ENCODE measurements around the gene INO80.
"Not testable (repeated sequence)": the region's sequence is repeated elsewhere in the genome, so short reads cannot be mapped to it uniquely, and the experiment has no call there.

The INO80 gene

DNA sequence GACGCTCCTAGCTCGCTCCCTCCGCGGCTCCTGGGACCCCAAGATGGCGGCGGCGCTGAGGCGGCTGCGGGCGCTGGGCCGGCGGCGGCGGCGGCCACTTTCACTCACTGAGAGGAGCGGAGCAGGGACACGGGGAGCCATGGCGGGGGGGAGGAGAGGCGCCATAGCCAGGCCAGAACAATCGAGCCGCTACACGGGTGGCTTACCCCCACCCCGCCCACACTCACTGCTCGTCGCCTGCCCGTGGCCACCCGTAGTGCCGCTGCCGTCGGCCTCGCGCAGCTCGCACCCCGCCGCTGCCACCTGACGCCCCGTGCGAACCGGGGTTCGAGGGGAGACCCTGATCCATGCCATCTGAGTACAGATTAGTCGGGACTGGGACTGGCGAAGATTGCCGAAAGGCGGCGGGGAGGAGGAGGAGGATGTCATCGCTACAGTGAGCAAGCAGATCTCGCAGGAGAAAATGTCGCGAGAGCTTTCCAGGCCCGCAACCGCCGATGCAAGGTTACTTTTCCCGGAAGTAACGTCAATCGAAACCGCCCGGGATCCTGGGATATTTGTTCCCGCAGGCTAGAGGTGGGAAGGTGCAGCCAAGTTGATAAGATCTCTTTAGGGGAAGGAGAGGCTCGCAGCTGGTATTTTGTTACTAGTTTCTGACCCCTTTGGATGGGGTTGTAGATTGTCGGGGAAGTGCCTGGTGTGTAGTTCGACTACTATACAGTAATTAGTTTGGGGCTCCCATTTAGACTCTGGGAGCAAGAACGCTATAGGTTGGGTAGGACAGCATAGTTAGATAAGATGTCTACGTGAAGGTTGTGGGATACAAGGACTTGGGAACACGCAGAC is at the start of gene INO80:
Gene INO80, minus strand, starts transcription at position 165 of the 846 bp plus-strand sequence. CDS start 19,970 bp downstream, outside the sequence.
- DNase-seq (ENCODE audit: low spot score), result peak; percentile 94
- Mint-ChIP-seq H3K27me3 (ENCODE audit: low read depth) (no peaks in the 10 kb centered on the region), H3K4me3 (peak within 1 kb of the TSS; percentile 95), H3K4me1 (ENCODE audit: low read depth) (peaks cover 13% of the 10 kb centered on the region), H3K27ac (peak within 1 kb of the TSS; percentile 99), H3K9me3 (no peaks in the 10 kb centered on the region), H3K36me3 (ENCODE audit: low read depth) (peaks cover 17% of the 10 kb centered on the region)

- H3K27ac Mint-ChIP-seq, result no peak overlapping the region
- no peaks in the 10 kb centered on the region for H3K36me3 Mint-ChIP-seq (ENCODE audit: low read depth)
- no peak for DNase-seq (ENCODE audit: low spot score)
- no peak overlapping the region for H3K4me3 Mint-ChIP-seq
- H3K27me3 Mint-ChIP-seq (ENCODE audit: low read depth), result peaks cover 10% of the 10 kb centered on the region
- H3K4me1 Mint-ChIP-seq (ENCODE audit: low read depth), result peaks cover 12% of the 10 kb centered on the region
- H3K9me3 Mint-ChIP-seq, result no peaks in the 10 kb centered on the region
These were observed 45.7 kb upstream of the INO80 start for GRCh38 chr15:41161736-41162135.

DNA sequence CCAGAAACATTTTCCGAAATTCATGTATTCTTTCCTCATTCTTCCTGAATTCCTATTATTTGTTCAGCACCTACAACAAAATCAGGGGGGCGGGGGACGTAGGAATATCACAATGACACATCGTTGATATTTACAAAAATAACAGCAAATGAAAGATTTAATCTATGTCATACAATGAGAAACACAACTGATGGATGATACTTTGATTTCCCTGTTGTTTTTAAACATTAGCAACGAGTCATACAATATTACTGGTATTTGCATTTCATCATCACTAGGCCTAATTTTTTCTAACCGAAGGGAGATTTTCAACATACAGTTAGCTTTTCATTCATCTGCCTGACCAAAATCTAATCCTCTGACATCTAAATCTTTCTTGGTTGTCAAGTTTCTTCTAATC is 45.3 kb upstream of the INO80 start:
- H3K36me3 Mint-ChIP-seq (ENCODE audit: low read depth), result no peaks in the 10 kb centered on the region
- H3K27ac Mint-ChIP-seq, result no peak overlapping the region
- no peaks in the 10 kb centered on the region for H3K9me3 Mint-ChIP-seq
- no peak overlapping the region for H3K4me3 Mint-ChIP-seq
- H3K4me1 Mint-ChIP-seq (ENCODE audit: low read depth), result peaks cover 12% of the 10 kb centered on the region
- DNase-seq (ENCODE audit: low spot score), result no peak
- peaks cover 10% of the 10 kb centered on the region for H3K27me3 Mint-ChIP-seq (ENCODE audit: low read depth)

GRCh38 chr15:41160639-41161315 is 44.7 kb upstream of the INO80 start:
- Mint-ChIP-seq H3K9me3 (no peaks in the 10 kb centered on the region), H3K4me3 (no peak overlapping the region), H3K36me3 (ENCODE audit: low read depth) (no peaks in the 10 kb centered on the region), H3K27ac (no peak overlapping the region), H3K4me1 (ENCODE audit: low read depth) (peaks cover 12% of the 10 kb centered on the region), H3K27me3 (ENCODE audit: low read depth) (peaks cover 8% of the 10 kb centered on the region)
- DNase-seq (ENCODE audit: low spot score), result no peak

DNA sequence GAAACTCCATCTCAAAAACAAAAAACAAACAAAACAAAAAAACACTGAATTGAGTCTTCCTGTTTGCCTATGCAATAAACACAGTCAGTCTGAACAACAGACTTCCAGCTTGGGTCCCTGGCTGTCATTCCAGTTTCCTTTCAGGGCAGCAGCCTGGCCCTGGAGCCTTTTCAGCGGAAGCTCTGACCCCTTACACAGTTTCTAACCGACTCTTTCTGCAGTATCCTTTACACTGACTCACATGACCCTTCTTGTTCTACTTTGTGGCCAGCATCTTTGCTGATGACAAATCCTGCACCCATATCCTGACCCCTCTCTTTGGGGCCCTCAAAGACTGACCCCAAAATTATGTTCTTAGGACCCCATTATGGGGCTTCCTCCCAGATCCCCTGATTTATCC is 38.3 kb upstream of the INO80 start:
- Mint-ChIP-seq H3K4me1 (ENCODE audit: low read depth) (peaks cover 23% of the 10 kb centered on the region), H3K27ac (no peak overlapping the region), H3K4me3 (no peak overlapping the region), H3K36me3 (ENCODE audit: low read depth) (peaks cover 2% of the 10 kb centered on the region), H3K27me3 (ENCODE audit: low read depth) (peaks cover 6% of the 10 kb centered on the region), H3K9me3 (peaks cover 6% of the 10 kb centered on the region)
- no peak for DNase-seq (ENCODE audit: low spot score)

GRCh38 chr15:41153733-41154132 is 37.7 kb upstream of the INO80 start:
- Mint-ChIP-seq H3K9me3 (peaks cover 6% of the 10 kb centered on the region), H3K4me3 (no peak overlapping the region), H3K27ac (no peak overlapping the region), H3K27me3 (ENCODE audit: low read depth) (peaks cover 6% of the 10 kb centered on the region), H3K36me3 (ENCODE audit: low read depth) (peaks cover 2% of the 10 kb centered on the region), H3K4me1 (ENCODE audit: low read depth) (peaks cover 23% of the 10 kb centered on the region)
- DNase-seq (ENCODE audit: low spot score), result no peak

- Mint-ChIP-seq H3K36me3 (ENCODE audit: low read depth) (peaks cover 2% of the 10 kb centered on the region), H3K4me3 (peak overlapping the region; percentile 69), H3K27me3 (ENCODE audit: low read depth) (peaks cover 6% of the 10 kb centered on the region), H3K9me3 (peaks cover 6% of the 10 kb centered on the region), H3K27ac (peak overlapping the region; percentile 82), H3K4me1 (ENCODE audit: low read depth) (peaks cover 23% of the 10 kb centered on the region)
- no peak for DNase-seq (ENCODE audit: low spot score)
These were observed 35.4 kb upstream of the INO80 start for GRCh38 chr15:41151451-41152005.

GRCh38 chr15:41150279-41150678 is 34.2 kb upstream of the INO80 start:
- peak overlapping the region; percentile 69 for H3K4me3 Mint-ChIP-seq
- peaks cover 6% of the 10 kb centered on the region for H3K9me3 Mint-ChIP-seq
- peak overlapping the region; percentile 82 for H3K27ac Mint-ChIP-seq
- DNase-seq (ENCODE audit: low spot score), result no peak
- peaks cover 2% of the 10 kb centered on the region for H3K36me3 Mint-ChIP-seq (ENCODE audit: low read depth)
- H3K27me3 Mint-ChIP-seq (ENCODE audit: low read depth), result peaks cover 6% of the 10 kb centered on the region
- peaks cover 23% of the 10 kb centered on the region for H3K4me1 Mint-ChIP-seq (ENCODE audit: low read depth)

- Mint-ChIP-seq H3K27ac (no peak overlapping the region), H3K9me3 (peaks cover 6% of the 10 kb centered on the region), H3K4me3 (no peak overlapping the region), H3K27me3 (ENCODE audit: low read depth) (peaks cover 3% of the 10 kb centered on the region), H3K4me1 (ENCODE audit: low read depth) (peaks cover 22% of the 10 kb centered on the region), H3K36me3 (ENCODE audit: low read depth) (no peaks in the 10 kb centered on the region)
- no peak for DNase-seq (ENCODE audit: low spot score)
These were observed 32.0 kb upstream of the INO80 start for GRCh38 chr15:41148065-41148464.

DNA sequence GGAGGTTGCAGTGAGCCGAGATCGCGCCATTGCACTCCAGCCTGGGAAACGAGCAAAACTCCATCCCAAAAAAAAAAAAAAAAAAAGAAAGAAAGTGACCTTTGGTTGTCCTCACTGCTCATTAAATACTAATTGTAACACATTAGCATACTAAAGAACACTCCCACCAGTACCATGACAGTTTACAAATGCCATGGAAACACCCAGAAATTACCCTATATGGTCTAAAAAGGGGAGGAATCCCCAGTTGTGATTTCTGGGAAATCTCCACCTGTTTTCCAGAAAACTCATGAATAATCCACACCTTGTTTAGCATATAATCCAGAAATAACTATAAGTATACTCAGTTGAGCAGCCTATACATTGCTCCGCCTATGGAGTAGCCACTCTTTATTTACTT is 23.5 kb upstream of the INO80 start:
- Mint-ChIP-seq H3K9me3 (no peaks in the 10 kb centered on the region), H3K27ac (no peak overlapping the region), H3K4me3 (no peak overlapping the region), H3K36me3 (ENCODE audit: low read depth) (no peaks in the 10 kb centered on the region), H3K4me1 (ENCODE audit: low read depth) (peaks cover 10% of the 10 kb centered on the region), H3K27me3 (ENCODE audit: low read depth) (no peaks in the 10 kb centered on the region)
- no peak for DNase-seq (ENCODE audit: low spot score)

DNA sequence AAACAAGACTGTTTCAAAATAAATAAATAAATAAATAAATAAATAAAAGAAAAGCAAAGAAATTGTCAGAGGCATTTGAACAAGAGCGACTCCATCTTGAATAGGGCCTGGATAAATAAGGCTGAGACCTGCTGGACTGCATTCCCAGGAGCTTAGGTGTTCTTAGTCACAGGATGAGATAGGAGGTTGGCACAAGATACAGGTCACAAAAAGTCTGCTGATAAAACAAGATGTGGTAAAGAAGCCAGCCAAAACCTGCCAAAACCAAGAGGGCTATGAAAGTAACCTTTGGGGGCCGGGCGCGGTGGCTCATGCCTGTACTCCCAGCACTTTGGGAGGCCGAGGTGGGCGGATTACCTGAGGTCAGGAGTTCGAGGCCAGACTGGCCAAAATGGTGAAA is 23.0 kb upstream of the INO80 start:
- H3K27ac Mint-ChIP-seq; H3K27me3 Mint-ChIP-seq (ENCODE audit: low read depth); DNase-seq (ENCODE audit: low spot score); H3K36me3 Mint-ChIP-seq (ENCODE audit: low read depth); H3K9me3 Mint-ChIP-seq; H3K4me3 Mint-ChIP-seq: not testable (repeated sequence)
- peaks cover 10% of the 10 kb centered on the region for H3K4me1 Mint-ChIP-seq (ENCODE audit: low read depth)

DNA sequence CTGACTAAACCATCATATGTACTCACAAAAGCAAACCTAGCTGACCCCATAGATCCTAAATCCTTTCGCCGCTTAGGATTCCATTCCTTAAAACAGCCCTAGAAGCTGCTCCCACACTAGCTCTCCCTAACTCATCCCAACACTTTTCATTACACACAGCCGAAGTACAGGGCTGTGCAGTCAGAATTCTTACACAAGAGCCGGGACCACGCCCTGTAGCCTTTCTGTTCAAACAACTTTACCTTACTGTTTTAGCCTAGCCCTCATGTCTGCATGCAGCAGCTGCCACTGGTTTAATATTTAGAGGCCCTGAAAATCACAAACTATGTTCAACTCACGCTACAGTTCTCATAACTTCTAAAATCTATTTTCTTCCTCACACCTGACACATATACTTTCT is 19.5 kb upstream of the INO80 start:
- H3K9me3 Mint-ChIP-seq; DNase-seq (ENCODE audit: low spot score); H3K4me3 Mint-ChIP-seq; H3K36me3 Mint-ChIP-seq (ENCODE audit: low read depth); H3K4me1 Mint-ChIP-seq (ENCODE audit: low read depth); H3K27ac Mint-ChIP-seq: not testable (repeated sequence)
- peaks cover 15% of the 10 kb centered on the region for H3K27me3 Mint-ChIP-seq (ENCODE audit: low read depth)

DNA sequence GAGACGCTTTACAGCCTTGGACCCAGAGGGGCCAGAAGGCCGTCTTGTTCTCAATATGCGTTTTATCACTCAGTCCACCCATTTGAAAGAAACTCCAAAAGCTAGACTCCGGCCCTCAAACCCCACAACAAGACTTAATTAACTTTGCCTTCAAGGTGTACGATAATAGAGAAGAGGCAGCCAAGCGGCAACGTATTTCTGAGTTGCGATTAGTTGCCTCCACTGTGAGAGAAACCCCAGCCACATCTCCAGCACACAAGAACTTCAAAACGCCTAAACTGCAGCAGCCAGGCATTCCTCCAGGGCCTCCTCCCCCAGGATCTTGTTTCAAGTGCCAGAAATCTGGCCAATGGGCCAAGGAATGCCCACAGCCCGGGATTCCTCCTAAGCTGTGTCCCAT is 17.4 kb upstream of the INO80 start:
- Mint-ChIP-seq H3K4me1 (ENCODE audit: low read depth) (no peaks in the 10 kb centered on the region), H3K9me3 (peaks cover 2% of the 10 kb centered on the region), H3K27me3 (ENCODE audit: low read depth) (peaks cover 18% of the 10 kb centered on the region), H3K4me3 (no peak overlapping the region), H3K36me3 (ENCODE audit: low read depth) (no peaks in the 10 kb centered on the region), H3K27ac (no peak overlapping the region)
- no peak for DNase-seq (ENCODE audit: low spot score)

DNA sequence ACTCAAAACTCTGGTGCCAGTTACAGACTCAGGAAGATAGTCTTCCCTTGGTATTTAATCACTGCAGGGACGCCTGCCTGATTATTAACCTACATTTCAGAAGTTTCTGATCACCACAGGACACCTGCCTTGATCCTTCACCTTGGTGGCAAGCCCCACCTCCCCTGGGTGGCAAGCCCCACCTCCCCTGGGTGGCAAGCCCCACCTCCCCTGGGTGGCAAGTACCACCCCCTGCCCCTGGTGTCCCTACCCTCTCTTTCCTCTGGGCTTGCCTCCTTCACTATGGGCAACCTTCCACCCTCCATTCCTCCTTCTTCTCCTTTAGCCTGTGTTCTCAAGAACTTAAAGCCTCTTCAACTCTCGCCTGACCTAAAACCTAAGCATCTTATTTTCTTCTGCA is 16.0 kb upstream of the INO80 start:
- not testable (repeated sequence) for H3K27ac Mint-ChIP-seq; H3K9me3 Mint-ChIP-seq; H3K36me3 Mint-ChIP-seq (ENCODE audit: low read depth); H3K4me1 Mint-ChIP-seq (ENCODE audit: low read depth); DNase-seq (ENCODE audit: low spot score); H3K4me3 Mint-ChIP-seq
- H3K27me3 Mint-ChIP-seq (ENCODE audit: low read depth), result peaks cover 18% of the 10 kb centered on the region

Data from T-helper 2 cell treated with Interferon-gamma antibody and Interleukin-4, amounts not matched to agents 5 μg/mL and 100 μg/mL, for 36 hours (primary cell).